Progenitor cell of endocrine pancreas (in vitro differentiated cells): ENCODE measurements around the gene SMIM5. TPM values are rescaled to one million over a fixed set of nuclear protein-coding genes. Genes with fewer than 3 reads are reported as not detected.

ENCODE experiments used
- DNase-seq: peaks from one replicate; pipeline ENCODE4 v3.0.0; 2021; ENCODE audit warnings: low spot score; ENCODE audit not compliant: unreplicated experiment
- H3K27ac Mint-ChIP-seq: 2 replicates; pipeline ENCODE4 v1.8.0; 2021; ENCODE audit warnings: mild to moderate bottlenecking, moderate library complexity, mixed read lengths
- H3K27me3 Mint-ChIP-seq: 2 replicates; pipeline ENCODE4 v1.8.0; 2021; ENCODE audit warnings: mixed read lengths
- H3K36me3 Mint-ChIP-seq: 2 replicates; pipeline ENCODE4 v1.8.0; 2022; ENCODE audit warnings: mixed read lengths; ENCODE audit not compliant: insufficient read depth
- H3K4me1 Mint-ChIP-seq: 2 replicates; pipeline ENCODE4 v1.8.0; 2021; ENCODE audit warnings: low read depth, mixed read lengths
- H3K4me3 Mint-ChIP-seq: 2 replicates; pipeline ENCODE4 v1.8.0; 2021; ENCODE audit warnings: low read depth, mild to moderate bottlenecking, moderate library complexity, mixed read lengths
- H3K9me3 Mint-ChIP-seq: 2 replicates; pipeline ENCODE4 v1.8.0; 2021; ENCODE audit warnings: low read depth, mixed read lengths
- CTCF ChIP-seq: fragments of 200-600 bp; sonication (generic); IDR thresholded peaks from one replicate; pipeline ENCODE4 v1.5.0; 2021; ENCODE audit warnings: antibody characterized with exemption, mild to moderate bottlenecking; ENCODE audit not compliant: unreplicated experiment
- total RNA-seq: library from RNA; stranded (reverse); gene quantifications from 2 replicates; pipeline ENCODE4 v1.2.1, GENCODE V29; 2021

Gene SMIM5
- total RNA-seq, 1 donor from 2014 or later = 4.4 TPM

GRCh38 chr17:75632428-75632827, 806 bp upstream of the SMIM5 start:
- no peak for TF ChIP-seq CTCF
- no peak overlapping the region for H3K27ac Mint-ChIP-seq
- H3K4me3 Mint-ChIP-seq = no peak overlapping the region
- peaks cover 14% of the 10 kb centered on the region for H3K4me1 Mint-ChIP-seq
- H3K9me3 Mint-ChIP-seq = no peaks in the 10 kb centered on the region
- H3K27me3 Mint-ChIP-seq = no peaks in the 10 kb centered on the region
- DNase-seq = no peak
- H3K36me3 Mint-ChIP-seq = no peaks in the 10 kb centered on the region

GRCh38 chr17:75633486-75634375, 497 bp downstream of the SMIM5 start:
- H3K27ac Mint-ChIP-seq = peak overlapping the region; percentile 82
- no peaks in the 10 kb centered on the region for H3K36me3 Mint-ChIP-seq

GRCh38 chr17:75634376-75634740, 1.1 kb downstream of the SMIM5 start:
- DNase-seq = no peak
- no peak for TF ChIP-seq CTCF
- no peak overlapping the region for H3K27ac Mint-ChIP-seq
- H3K4me1 Mint-ChIP-seq = peaks cover 14% of the 10 kb centered on the region
- H3K9me3 Mint-ChIP-seq = no peaks in the 10 kb centered on the region
- H3K4me3 Mint-ChIP-seq = no peak overlapping the region
- no peaks in the 10 kb centered on the region for H3K36me3 Mint-ChIP-seq
- H3K27me3 Mint-ChIP-seq = no peaks in the 10 kb centered on the region

More at GRCh38 chr17:75633486-75634375, 497 bp downstream of the SMIM5 start:
- Mint-ChIP-seq H3K4me3 (peak overlapping the region; percentile 69), H3K9me3 (no peaks in the 10 kb centered on the region), H3K27me3 (no peaks in the 10 kb centered on the region), H3K4me1 (peaks cover 14% of the 10 kb centered on the region)
- peak; percentile 69 for TF ChIP-seq CTCF
- peak; percentile 77 for DNase-seq

- no peak overlapping the region for H3K27ac Mint-ChIP-seq
- H3K4me1 Mint-ChIP-seq = peaks cover 15% of the 10 kb centered on the region
- no peak overlapping the region for H3K4me3 Mint-ChIP-seq
- H3K9me3 Mint-ChIP-seq = no peaks in the 10 kb centered on the region
- TF ChIP-seq CTCF = no peak
- no peak for DNase-seq
- H3K36me3 Mint-ChIP-seq = no peaks in the 10 kb centered on the region
- H3K27me3 Mint-ChIP-seq = no peaks in the 10 kb centered on the region
Observed at GRCh38 chr17:75634754-75635609, 1.7 kb downstream of the SMIM5 start.

GRCh38 chr17:75635610-75636202, 2.5 kb downstream of the SMIM5 start:
- no peaks in the 10 kb centered on the region for H3K9me3 Mint-ChIP-seq
- no peaks in the 10 kb centered on the region for H3K27me3 Mint-ChIP-seq
- H3K36me3 Mint-ChIP-seq = no peaks in the 10 kb centered on the region
- H3K4me1 Mint-ChIP-seq = peaks cover 16% of the 10 kb centered on the region
- no peak overlapping the region for H3K4me3 Mint-ChIP-seq
- TF ChIP-seq CTCF = no peak
- no peak for DNase-seq
- peak overlapping the region; percentile 71 for H3K27ac Mint-ChIP-seq
